HCT116 (cell line): ENCODE measurements around the gene KCNK15. TPM values are rescaled to one million over a fixed set of nuclear protein-coding genes. Genes with fewer than 3 reads are reported as not detected.

Experiments
- ATAC-seq: fragments of 200-7000 bp; cut with Tn5 transposase; 2 replicates; pipeline ENCODE4 v1.9.1; 2020; ENCODE audit warnings: mild to moderate bottlenecking, moderate library complexity
- BruUV-seq: library from RNA; stranded (reverse); fragments of 400-500 nt; replicated peaks from 2 replicates; lab custom pipeline; 2021; lab: Mats Ljungman, UMichigan
- CTCF ChIA-PET: fragments of 300-600 bp; sonication (Branson Sonifier 250); formaldehyde crosslinking; loops from one replicate; lab custom pipeline; 2021; ENCODE audit warnings: antibody characterized with exemption; lab: Charles Lee
- POLR2A ChIA-PET: fragments of 300-600, 350-600 bp; sonication (Branson Sonifier 250); formaldehyde crosslinking; loops from one replicate; lab custom pipeline; 2021; ENCODE audit warnings: antibody characterized with exemption; lab: Charles Lee
- RAD21 ChIA-PET, 2 experiments: fragments of 300-600 bp; sonication (Branson Sonifier 250); formaldehyde crosslinking; loops; one replicate each; lab custom pipeline; 2023; ENCODE audit warnings: low total read pairs in 2 of 2; ENCODE audit not compliant: uncharacterized antibody in 2 of 2, unreplicated experiment in 2 of 2, low non-redundant PET in 1 of 2; lab: Charles Lee
- DNase-seq: peaks from one replicate; pipeline ENCODE4 v3.0.0-alpha.2; 2010; ENCODE audit warnings: low read depth, low spot score
- H2AFZ ChIP-seq: fragments of 200-600 bp; shearing (Covaris generic), sonication (generic); 2 replicates; pipeline ENCODE4 v1.6.1; 2017; ENCODE audit warnings: low read depth, mixed run types, mixed read lengths, antibody characterized with exemption, low read length; ENCODE audit not compliant: poor library complexity, severe bottlenecking
- H3K27ac ChIP-seq: 2 replicates; pipeline ENCODE4 v1.5.1; 2012; ENCODE audit warnings: low read depth, low read length
- H3K27me3 ChIP-seq: fragments of 200-600 bp; sonication (generic); 2 replicates; pipeline ENCODE4 v1.6.1; 2016; ENCODE audit warnings: mixed run types, low read length, mixed read lengths; ENCODE audit not compliant: insufficient read depth
- H3K36me3 ChIP-seq, 2 experiments: fragments of 200-500 bp in 1 of 2; fragments of 200-600 bp in 1 of 2; sonication (Bioruptor generic) in 1 of 2; sonication (generic) in 1 of 2; 2 replicates each; pipeline versions ENCODE4 v1.5.1 to v1.6.1; 2014 to 2016; ENCODE audit warnings: low read length in 2 of 2, inconsistent platforms in 1 of 2, mixed read lengths in 1 of 2, mixed run types in 1 of 2; ENCODE audit not compliant: insufficient read depth in 2 of 2, control insufficient read depth in 1 of 2
- H3K4me1 ChIP-seq, 2 experiments: fragments of 200-600 bp in 1 of 2; sonication (generic) in 1 of 2; 2 replicates each; pipeline versions ENCODE4 v1.5.1 to v1.6.1; 2012 to 2017; ENCODE audit warnings: low read length in 2 of 2, inconsistent platforms in 1 of 2, mild to moderate bottlenecking in 1 of 2, mixed read lengths in 1 of 2, mixed run types in 1 of 2, moderate library complexity in 1 of 2; ENCODE audit not compliant: insufficient read depth in 2 of 2, control insufficient read depth in 1 of 2
- H3K4me2 ChIP-seq: fragments of 200-600 bp; sonication (generic); 2 replicates; pipeline ENCODE4 v1.6.1; 2017; ENCODE audit warnings: mixed run types, low read length, mixed read lengths
- H3K4me3 ChIP-seq, 2 experiments: fragments of 200-600 bp in 1 of 2; sonication (generic) in 1 of 2; replicated peaks in 1 of 2; 2 replicates each; pipeline ENCODE4 v1.5.1; 2011 to 2016; ENCODE audit warnings: low read length in 2 of 2, control low read depth in 1 of 2, low read depth in 1 of 2, mild to moderate bottlenecking in 1 of 2, mixed read lengths in 1 of 2, mixed run types in 1 of 2
- H3K79me2 ChIP-seq: fragments of 200-600 bp; sonication (generic); 2 replicates; pipeline ENCODE4 v1.6.1; 2017; ENCODE audit warnings: mild to moderate bottlenecking, mixed run types, low read length, moderate library complexity, mixed read lengths; ENCODE audit not compliant: insufficient read depth
- H3K9ac ChIP-seq: fragments of 200-600 bp; sonication (generic); 2 replicates; pipeline ENCODE4 v1.6.1; 2016; ENCODE audit warnings: low read length, mixed read lengths
- H3K9me2 ChIP-seq: fragments of 200-600 bp; sonication (generic), shearing (Covaris generic); 2 replicates; pipeline ENCODE4 v1.6.1; 2017; ENCODE audit warnings: mixed run types, mild to moderate bottlenecking, moderate library complexity; ENCODE audit not compliant: insufficient read depth
- H3K9me3 ChIP-seq, 2 experiments: fragments of 200-500 bp in 1 of 2; fragments of 200-600 bp in 1 of 2; sonication (Bioruptor generic) in 1 of 2; sonication (generic) in 1 of 2; 2 replicates each; pipeline ENCODE4 v1.6.1; 2014 to 2017; ENCODE audit warnings: low read length in 2 of 2, mixed read lengths in 2 of 2, inconsistent platforms in 1 of 2, low read depth in 1 of 2, mild to moderate bottlenecking in 1 of 2, mixed run types in 1 of 2, moderate library complexity in 1 of 2; ENCODE audit not compliant: control insufficient read depth in 1 of 2, insufficient read depth in 1 of 2
- H4K20me1 ChIP-seq: fragments of 200-600 bp; sonication (generic), shearing (Covaris generic); 2 replicates; pipeline ENCODE4 v1.6.1; 2017; ENCODE audit warnings: mixed run types, mild to moderate bottlenecking, moderate library complexity; ENCODE audit not compliant: insufficient read depth
- CBX3 ChIP-seq: IDR thresholded peaks from 2 replicates; pipeline ENCODE4 v1.6.1; 2012; ENCODE audit warnings: low read depth
- EGR1 ChIP-seq: IDR thresholded peaks from 2 replicates; pipeline ENCODE4 v1.6.1; 2012; ENCODE audit warnings: low read depth
- EZH2 ChIP-seq: fragments of 200-600 bp; sonication (generic); IDR thresholded peaks from 2 replicates; pipeline ENCODE4 v1.6.1; 2017; ENCODE audit warnings: antibody characterized with exemption, mixed run types
- FOSL1 ChIP-seq: IDR thresholded peaks from 2 replicates; pipeline ENCODE4 v1.6.1; 2012; ENCODE audit warnings: low read depth
- JUND ChIP-seq: IDR thresholded peaks from 2 replicates; pipeline ENCODE4 v1.6.1; 2012
- POLR2A ChIP-seq: IDR thresholded peaks from 2 replicates; pipeline ENCODE4 v1.7.0; 2011; ENCODE audit warnings: borderline replicate concordance; ENCODE audit not compliant: insufficient read depth, insufficient read length; ENCODE audit errors: extremely low read depth
- POLR2AphosphoS5 ChIP-seq: IDR thresholded peaks from 2 replicates; pipeline ENCODE4 v1.6.1; 2011; ENCODE audit warnings: mild to moderate bottlenecking, low read depth, low read length, moderate library complexity
- RAD21 ChIP-seq: IDR thresholded peaks from 2 replicates; pipeline ENCODE4 v1.6.1; 2012; ENCODE audit warnings: low read depth, mild to moderate bottlenecking
- SIN3A ChIP-seq: IDR thresholded peaks from 2 replicates; pipeline ENCODE4 v1.6.1; 2012; ENCODE audit warnings: low read depth
- SRF ChIP-seq: IDR thresholded peaks from 2 replicates; pipeline ENCODE4 v1.6.1; 2012; ENCODE audit warnings: low read depth
- TCF7L2 ChIP-seq: IDR thresholded peaks from 2 replicates; pipeline ENCODE4 v1.7.0; 2011; ENCODE audit warnings: borderline replicate concordance, inconsistent platforms; ENCODE audit not compliant: insufficient read depth, insufficient read length; ENCODE audit errors: extremely low read depth
- YY1 ChIP-seq: IDR thresholded peaks from 2 replicates; pipeline ENCODE4 v1.6.1; 2011; ENCODE audit warnings: low read length, low read depth, moderate library complexity, mild to moderate bottlenecking; ENCODE audit not compliant: insufficient replicate concordance; ENCODE audit errors: extremely low read depth
- ZBTB33 ChIP-seq: IDR thresholded peaks from 2 replicates; pipeline ENCODE4 v1.6.1; 2011; ENCODE audit warnings: mild to moderate bottlenecking, low read length, moderate library complexity; ENCODE audit not compliant: insufficient replicate concordance; ENCODE audit errors: extremely low read depth
- ZFX ChIP-seq: fragments of 450-650 bp; IDR thresholded peaks from 2 replicates; pipeline ENCODE4 v1.6.1; 2017
- intact Hi-C: fragments of 100-400 bp; cut with micrococcal nuclease; formaldehyde crosslinking; loops from 2 replicates; pipeline ENCODE4 v1.10.0; 2022
- total RNA-seq: library from RNA; stranded (reverse); gene quantifications from one replicate; pipeline ENCODE4 v1.2.1, GENCODE V29; 2021; ENCODE audit not compliant: unreplicated experiment

The KCNK15 gene
- total RNA-seq, 1 experiment from 2014 or later: not detected

- no peak for TF ChIP-seq ZBTB33
These were observed 18.6 kb upstream of the KCNK15 start (continued) for GRCh38 chr20:44727039-44727438.

GRCh38 chr20:44727651-44728050 lies 18.0 kb upstream of the KCNK15 start:
- CTCF ChIA-PET: no interaction called here

More at GRCh38 chr20:44727651-44728050, 18.0 kb upstream of the KCNK15 start:
- no TSS peak for BruUV-seq
- H2AFZ ChIP-seq: no peak overlapping the region
- no peaks in the 10 kb centered on the region for H4K20me1 ChIP-seq
- H3K9ac ChIP-seq: no peak overlapping the region
- no peak overlapping the region for H3K4me3 ChIP-seq
- no peaks in the 10 kb centered on the region for H3K9me2 ChIP-seq
- POLR2A ChIA-PET: no interaction called here
- H3K79me2 ChIP-seq: no peaks in the 10 kb centered on the region
- H3K27ac ChIP-seq: no peak overlapping the region
- DNase-seq: no peak
- TF ChIP-seq POLR2AphosphoS5 (no peak), JUND (no peak), TCF7L2 (no peak), EGR1 (no peak), POLR2A (no peak), YY1 (no peak), ZFX (no peak), SRF (no peak), RAD21 (no peak), EZH2 (no peak), CBX3 (no peak), SIN3A (no peak), FOSL1 (no peak)
- TF ChIP-seq, all 23 proteins: peak for 0
- RAD21 ChIA-PET: no interaction called here
- intact Hi-C loops: loop anchor here (5.0 kb wide), 1 partner anchor 515 kb away; the partner anchor contains the start of gene OSER1
- no peaks in the 10 kb centered on the region for H3K27me3 ChIP-seq
- H3K9me3 ChIP-seq: no peaks in the 10 kb centered on the region
- peaks cover 32 to 37% of the 10 kb centered on the region in 2 experiments for H3K4me1 ChIP-seq
- ATAC-seq: no peak
- no peak overlapping the region for H3K4me2 ChIP-seq
- no peaks in the 10 kb centered on the region for H3K36me3 ChIP-seq
